Right ventricle myocardium superior (tissue), 1 donor: ENCODE data around the gene ANKRD13D. TPM values are rescaled to one million over a fixed set of nuclear protein-coding genes. Genes with fewer than 3 reads are reported as not detected.
"Not testable (repeated sequence)": the region's sequence is repeated elsewhere in the genome, so short reads cannot be mapped to it uniquely, and the experiment has no call there.

Source experiments
- ATAC-seq: fragments of 200-7000 bp; cut with Tn5 transposase; one replicate; pipeline ENCODE4 v1.9.1; 2020; ENCODE audit warnings: mild to moderate bottlenecking; ENCODE audit not compliant: poor library complexity
- DNase-seq: peaks from one replicate; pipeline ENCODE4 v3.0.0-alpha.2; 2020
- intact Hi-C: fragments of 100-400 bp; cut with DNase I; formaldehyde crosslinking; loops from one replicate; pipeline ENCODE4 v1.11.2; 2022
- total RNA-seq: library from RNA; stranded (reverse); fragmentation: NEBNext Ultra II Directional; extraction: Animal tissue kit (Norgen Biotek cat#: 25700); gene quantifications from one replicate; pipeline ENCODE4 v1.2.1, GENCODE V29; 2021
- donor health status: DM: no; HTN: yes; CAD: no; lungs with severe emphysema.

ANKRD13D gene
- total RNA-seq, 1 donor from 2014 or later = 11.6 TPM

DNA sequence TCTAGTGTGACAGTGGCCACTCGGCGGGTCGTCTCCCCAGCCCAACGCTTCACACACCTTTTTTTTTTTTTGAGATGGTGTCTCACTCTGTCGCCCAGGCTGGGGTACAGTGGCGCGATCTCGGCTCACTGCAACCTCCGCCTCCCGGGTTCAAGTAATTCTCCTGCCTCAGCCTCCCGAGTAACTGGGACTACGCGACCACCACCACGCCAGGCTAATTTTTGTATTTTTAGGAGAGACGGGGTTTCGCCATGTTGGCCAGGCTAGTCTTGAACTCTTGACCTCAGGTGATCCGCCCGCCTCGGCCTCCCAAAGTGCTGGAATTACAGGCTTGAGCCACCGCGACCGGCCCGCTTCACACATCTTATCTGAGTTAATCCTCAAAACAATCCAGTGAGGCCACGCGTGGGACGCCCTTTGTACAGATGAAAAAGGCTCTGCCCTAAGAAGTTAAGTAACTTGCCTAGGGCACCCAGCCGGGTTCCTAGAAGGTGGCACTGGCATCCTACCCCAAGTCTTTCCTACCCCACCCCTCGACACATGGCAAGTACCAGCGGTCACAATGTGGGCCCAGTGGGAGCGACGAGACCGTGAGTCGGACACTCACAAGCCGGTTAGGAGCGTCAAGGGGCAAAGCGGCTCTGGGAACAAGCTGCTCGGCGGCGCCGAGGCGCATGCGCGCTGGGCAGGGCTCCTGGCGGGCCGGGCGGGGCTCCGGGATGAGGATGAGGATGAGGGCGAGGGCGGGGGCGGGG, 28.0 kb upstream of the ANKRD13D start:
- peak; percentile 60 for ATAC-seq
- intact Hi-C loops = not testable (repeated sequence)

DNA sequence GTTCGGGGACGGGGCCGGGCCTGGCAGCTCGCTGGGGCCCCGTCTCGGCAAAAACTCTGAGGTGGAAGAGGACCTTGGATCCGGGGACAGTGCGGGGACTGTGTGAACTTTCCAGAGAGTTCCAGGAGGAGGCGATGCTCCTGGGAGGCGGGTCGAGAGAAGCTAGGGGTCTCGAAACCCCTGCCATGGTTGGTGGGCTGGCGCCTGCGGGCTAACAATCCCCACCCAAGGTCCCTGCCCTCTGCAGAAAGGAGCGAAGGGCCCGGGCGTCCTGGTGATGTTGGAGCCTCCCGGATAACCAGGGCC, 27.5 kb upstream of the ANKRD13D start:
- ATAC-seq = no peak
- intact Hi-C loops = no loop called here
- DNase-seq = no peak

More for the DNA sequence above, 28.0 kb upstream of the ANKRD13D start:
- DNase-seq = peak; percentile 84

DNA sequence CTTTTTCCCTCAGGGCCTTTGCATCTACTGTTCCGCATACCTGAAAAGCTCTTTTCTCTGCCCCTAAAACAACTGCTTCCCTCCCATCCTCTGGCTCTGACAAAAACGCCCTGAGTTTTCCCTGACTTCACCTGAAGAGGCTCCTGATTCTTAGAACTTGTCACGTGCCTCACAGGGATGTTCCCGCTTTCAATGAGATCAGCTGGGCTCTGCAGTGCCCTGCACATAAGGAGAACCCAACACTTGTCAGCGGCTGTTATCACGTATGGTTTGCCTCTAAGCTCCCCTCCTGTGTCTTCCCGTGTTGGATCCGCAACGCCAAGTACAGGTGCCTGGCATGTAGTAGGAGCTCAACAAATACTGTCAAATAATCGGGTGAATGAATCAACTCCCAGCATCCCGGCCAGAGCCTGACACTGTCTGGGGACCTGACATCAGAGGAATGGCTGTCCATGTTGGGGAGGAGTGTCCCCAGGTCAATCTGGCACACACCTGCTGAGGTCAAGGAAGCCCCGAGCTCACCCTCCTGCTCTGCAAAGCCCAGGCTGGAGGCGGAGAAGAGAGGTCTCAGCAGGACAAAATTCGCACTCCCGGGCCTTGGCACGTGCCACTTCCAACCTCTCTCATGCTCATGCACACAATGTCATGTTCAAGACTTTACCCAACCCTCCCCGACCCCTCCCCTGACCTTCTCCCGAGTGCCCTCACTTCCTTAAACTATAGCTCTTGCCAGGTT, 27.0 kb upstream of the ANKRD13D start:
- ATAC-seq = no peak
- peak; percentile 46 for DNase-seq

DNA sequence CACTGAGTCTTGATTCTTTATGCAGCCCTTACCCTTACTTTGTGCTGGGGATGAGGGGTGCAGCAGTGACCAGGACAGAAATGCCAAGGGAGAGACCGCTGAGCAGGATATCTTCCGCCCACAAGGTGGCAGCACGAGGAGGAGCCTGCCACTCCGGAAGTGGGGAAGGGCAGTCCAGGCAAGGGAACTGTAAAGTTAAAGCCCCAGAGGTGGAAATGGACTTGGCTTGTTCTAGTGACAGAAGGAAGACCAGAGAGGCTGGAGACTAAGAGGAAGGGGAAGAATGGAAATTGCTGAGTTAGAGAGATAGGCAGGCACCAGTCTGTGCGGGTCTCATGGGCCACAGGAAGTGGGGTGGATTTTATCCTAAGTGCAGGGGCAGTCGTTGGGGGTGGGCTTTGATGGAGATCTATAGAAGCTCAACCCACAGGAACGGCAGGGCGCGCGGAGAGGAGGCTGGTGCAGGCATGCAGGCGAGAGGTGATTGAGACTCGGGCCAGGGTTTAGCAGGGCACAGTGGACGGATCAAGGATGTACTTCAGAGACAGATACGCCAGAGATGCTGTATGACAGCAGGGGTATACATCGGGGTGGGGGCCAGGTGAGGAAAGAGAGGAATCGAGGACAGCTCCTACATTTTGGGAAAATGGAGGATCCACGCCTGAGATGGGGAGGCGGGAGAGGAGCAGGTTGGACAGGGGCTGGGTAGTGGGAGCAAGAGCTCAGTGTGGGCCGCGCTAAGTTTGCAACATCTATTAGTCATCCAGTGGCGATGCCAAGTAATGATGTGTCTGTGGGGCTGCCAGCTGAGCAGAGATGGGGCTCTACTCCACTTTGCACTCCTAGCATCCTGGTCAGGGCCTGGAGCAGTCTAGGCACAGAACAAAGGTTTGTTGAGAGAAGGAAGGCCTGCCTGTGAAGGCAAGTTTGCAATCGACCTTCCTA, 26.1 kb upstream of the ANKRD13D start:
- intact Hi-C loops = no loop called here
- peak; percentile 87 for DNase-seq
- peak; percentile 78 for ATAC-seq

More for the DNA sequence above, 27.0 kb upstream of the ANKRD13D start:
- intact Hi-C loops = no loop called here

DNA sequence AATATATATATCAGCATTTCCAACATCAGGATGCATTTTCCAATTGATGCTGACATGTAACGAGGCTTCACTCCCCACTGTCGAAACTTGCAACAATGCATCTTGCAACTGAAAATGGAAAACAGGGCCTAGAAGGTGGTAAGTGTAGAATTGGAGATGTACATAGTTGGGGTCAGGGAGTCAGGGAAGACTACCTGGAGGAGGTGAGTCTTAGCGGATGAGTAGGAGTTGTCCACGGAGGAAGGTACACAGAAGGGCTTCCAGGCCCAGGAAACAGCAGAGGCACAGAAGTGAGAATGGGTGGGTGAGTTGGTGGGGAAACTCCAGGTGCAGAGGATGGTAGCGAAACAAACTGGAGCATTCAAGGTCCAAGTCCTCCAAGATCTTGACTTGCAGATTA, 24.8 kb upstream of the ANKRD13D start:
- ATAC-seq = no peak
- intact Hi-C loops = no loop called here
- no peak for DNase-seq

DNA sequence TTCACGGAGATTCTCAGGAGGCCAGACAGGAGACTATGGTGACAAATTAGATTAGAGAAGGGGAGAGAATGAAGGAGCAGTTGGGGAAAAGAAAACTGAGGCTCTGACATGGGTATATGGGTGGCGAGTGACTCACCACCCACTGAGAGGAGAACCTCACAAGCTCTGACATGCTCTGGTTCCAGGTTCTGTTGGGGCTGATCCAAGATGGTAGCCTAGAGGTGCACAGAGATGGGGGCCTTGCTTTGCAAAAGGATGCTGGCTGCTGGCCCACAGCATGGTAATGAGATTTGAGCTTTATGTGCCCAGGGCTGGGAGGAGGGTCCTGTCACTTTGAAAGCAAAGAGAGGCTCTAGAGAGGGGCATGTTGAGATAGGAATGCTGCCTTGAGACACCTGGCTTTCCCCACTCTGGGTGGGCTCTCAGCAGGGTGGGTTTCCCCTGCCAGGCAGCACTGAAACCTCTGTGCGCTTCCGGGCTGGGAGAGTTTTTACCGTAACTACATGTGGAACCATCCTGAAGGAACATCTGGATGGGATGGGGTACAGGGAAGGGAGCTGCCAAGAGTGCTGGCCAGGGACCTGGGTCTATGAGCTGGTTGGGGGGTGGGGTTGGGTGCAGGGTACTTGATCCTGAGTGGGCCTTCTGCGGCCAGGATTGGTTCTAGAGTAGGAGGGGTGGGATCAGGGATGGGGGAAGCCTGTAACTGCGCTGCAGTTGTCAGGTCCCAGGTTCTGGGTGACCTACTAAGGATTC, 24.0 kb upstream of the ANKRD13D start:
- DNase-seq = no peak
- ATAC-seq = no peak
- intact Hi-C loops = loop anchor here (5.0 kb wide), 1 partner anchor 37 kb away; the partner anchor contains the start of gene SSH3

DNA sequence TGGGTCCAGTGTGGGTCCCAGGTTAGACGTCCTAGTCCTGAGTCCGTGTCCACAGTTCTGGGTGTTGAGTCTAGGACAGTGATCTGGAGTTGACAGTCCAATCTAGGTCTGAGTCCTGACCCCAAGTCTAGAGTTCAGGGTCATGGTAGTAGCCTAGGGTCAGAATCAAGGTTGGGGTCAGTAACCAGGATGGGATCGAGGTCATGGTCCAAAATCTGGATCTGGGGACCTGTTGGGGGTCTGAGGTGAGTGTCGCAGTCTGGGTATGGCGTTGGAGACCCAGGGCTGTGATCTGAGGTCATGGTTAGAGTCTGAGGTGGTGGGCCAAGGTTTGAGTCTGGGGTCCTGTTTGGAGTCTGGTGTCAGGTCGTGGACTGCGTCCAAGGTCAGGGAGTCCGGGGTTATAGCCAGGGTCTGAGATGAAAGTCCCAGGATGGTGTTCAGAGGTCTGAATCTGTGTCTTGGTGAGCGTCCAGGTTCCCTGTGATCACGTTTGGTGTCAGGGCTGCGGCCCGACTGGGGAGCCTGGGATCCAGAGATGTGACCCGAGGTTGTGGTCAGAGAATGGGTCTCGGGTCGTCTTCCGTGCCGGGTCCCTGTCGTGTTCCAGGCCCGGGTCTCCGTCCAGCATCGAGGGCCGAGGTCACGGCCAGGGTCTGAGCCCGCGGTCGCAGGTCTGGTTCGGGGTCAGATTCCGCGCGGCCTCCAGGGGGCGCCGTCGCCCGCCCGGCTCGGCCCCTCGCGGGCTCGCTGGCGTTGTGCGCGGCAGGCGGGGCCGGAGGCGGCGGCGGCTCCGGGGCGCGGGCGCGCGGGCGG, 23.3 kb upstream of the ANKRD13D start:
- DNase-seq (peak; percentile 90), ATAC-seq (peak; percentile 74)
- intact Hi-C loops = loop anchor here (1.0 to 5.0 kb wide), 2 partner anchors 36 to 51 kb away; partner anchors contain the start of gene SSH3

DNA sequence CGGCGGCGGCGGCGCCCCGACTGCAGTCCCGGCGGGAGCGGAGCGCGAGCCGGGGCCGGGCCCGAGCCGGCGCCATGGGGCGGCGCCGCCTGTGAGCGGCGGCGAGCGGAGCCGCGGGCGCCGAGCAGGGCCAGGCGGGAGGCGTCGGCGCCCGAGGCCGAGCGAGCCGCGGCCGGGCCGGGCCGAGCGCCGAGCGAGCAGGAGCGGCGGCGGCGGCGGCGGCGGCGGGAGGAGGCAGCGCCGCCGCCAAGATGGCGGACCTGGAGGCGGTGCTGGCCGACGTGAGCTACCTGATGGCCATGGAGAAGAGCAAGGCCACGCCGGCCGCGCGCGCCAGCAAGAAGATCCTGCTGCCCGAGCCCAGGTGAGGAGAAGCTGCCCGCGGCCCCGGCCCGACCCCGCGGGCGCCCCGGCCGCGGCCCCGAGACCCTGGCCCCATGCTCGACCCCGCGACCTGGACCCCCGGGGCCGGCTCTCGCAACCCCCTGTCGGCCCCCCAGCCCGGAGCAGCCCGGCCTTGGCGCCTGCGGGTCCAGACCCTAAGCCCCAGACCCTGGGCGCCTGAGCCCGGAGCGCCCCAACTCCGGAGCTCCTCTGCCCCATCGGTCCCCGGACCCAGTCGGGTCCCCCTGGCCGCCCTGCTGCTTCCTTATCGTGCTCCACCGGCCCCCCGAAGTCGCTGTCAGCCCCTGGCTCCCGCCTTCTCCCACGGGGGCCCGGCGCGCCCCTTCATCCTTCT, 22.5 kb upstream of the ANKRD13D start, which contains the start of gene GRK2:
Gene GRK2 (plus strand): TSS at position 25 of the 739 bp plus-strand sequence. CDS start 227 bp downstream, at position 252.
- intact Hi-C loops = loop anchor here (1.0 to 5.0 kb wide), 2 partner anchors 36 to 51 kb away; partner anchors contain the start of gene SSH3
- DNase-seq (peak; percentile 70), ATAC-seq (no peak)

DNA sequence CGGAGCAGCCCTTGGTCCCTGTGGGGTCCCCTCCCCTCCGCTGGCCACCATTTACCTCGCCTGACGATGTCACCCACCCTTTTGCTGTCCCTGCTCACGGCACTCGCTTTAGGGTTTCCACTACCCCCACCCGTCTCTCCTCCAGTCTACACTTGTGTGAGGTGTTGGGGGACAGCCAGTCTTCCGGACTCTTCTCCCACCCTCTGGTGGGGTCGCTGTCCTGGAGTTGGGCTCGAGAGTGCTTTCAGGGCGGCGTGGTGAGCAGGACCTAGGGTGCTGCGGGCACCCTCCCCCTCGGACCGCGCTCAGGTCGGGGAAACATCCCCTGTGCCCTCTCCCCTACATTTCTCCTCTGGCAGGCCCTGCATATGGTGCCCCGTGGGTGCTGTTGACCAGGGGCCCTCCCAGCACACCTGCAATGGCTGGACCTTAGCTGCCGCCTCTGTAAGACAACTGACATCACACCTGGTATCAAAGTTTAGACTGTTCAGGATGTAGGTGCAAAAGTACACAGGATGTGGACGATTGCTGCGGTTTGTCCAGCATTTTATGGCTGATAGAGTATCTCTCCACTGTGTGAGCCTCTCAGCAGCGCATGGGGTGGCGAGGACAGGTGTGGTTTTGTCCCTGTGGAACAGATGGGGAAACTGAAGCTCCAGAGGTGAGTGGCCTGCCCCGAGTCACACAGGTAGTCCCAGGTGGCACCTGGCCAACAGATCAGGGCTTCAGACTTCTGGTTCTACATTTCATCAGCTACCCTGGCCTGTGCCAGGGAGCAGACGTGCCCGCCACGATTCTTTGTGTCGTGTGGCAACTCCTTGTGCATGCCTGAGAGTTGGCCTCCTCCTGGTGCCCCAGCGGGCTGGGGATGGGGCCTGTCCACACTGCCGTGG, 21.7 kb upstream of the ANKRD13D start:
- no peak for ATAC-seq

DNA sequence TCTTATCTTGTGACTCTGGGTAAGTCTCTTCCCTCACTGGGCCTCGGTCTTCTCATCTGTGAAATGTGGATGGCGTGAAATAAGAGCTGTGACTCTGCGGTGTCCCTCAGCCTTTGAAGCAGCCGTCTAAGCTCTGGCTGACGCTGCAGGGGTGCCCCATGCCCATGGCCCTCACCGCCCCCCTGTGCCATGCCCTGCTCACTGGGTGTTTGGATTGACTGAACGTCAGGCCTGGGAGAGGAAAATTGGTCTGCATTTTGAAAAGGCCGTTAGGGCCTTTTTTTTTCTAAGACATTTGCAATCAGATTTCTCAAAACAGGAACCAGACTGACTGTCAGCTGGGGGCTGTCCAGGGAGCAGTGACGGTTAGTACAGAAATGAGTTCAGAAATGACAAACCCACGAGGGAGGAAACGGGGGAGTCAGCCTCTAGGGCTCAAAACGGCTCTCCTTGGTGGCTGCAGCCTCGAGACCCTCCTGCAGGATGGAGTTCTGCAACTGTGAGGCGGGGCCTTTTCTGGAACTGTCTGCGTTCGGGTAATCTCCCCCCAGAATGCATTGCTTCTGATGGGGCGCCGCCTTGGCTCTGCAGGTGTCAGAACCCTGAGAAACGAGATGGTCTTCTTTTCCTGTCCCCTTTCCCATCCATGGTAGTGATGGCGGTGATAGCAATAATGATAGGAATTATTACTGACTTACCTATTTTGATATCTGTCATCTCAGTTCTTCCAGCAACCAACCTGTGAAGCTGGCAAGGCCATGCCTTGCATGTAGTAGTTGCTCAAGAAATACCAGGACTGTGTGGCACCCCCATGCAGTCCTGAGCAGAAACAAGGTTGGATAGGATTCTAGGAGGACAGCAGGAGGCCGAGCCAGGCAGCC, 20.8 kb upstream of the ANKRD13D start:
- DNase-seq (peak; percentile 52), ATAC-seq (no peak)
- intact Hi-C loops = loop anchor here (5.0 kb wide), 1 partner anchor 34 kb away; the partner anchor contains the start of gene SSH3

More for the DNA sequence above, 21.7 kb upstream of the ANKRD13D start:
- intact Hi-C loops = loop anchor here (5.0 kb wide), 1 partner anchor 35 kb away; the partner anchor contains the start of gene SSH3
- peak; percentile 56 for DNase-seq

DNA sequence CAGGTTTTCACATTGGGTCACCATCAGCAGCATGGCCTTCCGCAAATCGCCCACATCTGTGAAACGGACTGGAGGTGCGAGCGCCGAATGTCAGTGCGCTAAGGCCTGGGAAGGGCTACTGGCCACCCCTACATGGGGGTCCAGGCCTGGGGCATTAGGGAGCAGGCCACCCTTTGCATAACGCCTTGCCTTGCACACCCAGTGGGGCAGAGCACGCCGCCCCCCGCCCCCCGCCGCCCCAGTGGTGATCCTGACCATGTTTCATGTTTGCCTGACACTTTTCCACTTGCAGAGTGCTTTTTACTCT, 20.2 kb upstream of the ANKRD13D start:
- intact Hi-C loops = loop anchor here (5.0 kb wide), 1 partner anchor 33 kb away; the partner anchor contains the start of gene SSH3
- no peak for DNase-seq
- ATAC-seq = no peak

DNA sequence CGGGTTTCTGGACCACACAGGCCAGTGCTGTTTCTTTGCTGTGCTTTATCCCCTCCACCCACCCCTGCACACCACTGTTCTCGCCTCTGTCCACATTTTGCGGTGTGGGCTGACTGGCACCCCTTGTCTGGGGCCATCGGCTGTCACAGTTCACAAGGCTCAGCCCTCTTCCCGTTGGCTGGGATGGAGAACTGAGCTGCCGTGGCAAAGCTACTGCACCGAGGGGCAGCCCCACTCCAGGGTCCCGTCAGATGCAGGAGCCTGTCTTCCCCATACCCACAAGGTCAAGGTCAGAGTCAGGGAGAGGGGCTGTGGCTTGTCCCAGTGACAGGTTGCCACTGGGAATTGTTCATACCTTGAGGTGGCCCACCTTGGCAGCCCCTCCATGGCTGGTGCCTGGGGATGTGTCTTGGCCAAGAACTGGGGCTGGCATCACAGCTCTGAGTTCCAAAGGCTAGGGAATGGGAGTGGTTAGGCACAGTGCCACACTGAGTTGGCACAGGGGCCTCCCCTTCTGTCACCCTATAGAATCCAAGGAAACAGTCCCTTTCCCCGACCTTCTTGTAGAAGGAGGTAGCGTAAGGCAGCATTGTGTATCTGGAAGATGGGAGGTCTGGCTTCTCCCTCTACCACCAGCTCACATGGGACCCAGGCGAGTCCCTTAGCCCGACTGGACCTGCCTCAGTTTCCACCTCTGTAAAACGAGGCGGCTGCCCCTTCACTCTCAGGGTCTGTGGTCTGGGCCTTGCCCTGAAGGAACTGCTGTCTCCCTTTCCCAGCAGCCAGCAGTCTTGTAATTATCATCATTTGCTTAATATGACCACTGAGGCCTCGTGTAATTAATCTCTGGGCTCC, 19.5 kb upstream of the ANKRD13D start:
- no peak for ATAC-seq
- peak; percentile 70 for DNase-seq
- intact Hi-C loops = loop anchor here (5.0 kb wide), 1 partner anchor 33 kb away; the partner anchor contains the start of gene SSH3

DNA sequence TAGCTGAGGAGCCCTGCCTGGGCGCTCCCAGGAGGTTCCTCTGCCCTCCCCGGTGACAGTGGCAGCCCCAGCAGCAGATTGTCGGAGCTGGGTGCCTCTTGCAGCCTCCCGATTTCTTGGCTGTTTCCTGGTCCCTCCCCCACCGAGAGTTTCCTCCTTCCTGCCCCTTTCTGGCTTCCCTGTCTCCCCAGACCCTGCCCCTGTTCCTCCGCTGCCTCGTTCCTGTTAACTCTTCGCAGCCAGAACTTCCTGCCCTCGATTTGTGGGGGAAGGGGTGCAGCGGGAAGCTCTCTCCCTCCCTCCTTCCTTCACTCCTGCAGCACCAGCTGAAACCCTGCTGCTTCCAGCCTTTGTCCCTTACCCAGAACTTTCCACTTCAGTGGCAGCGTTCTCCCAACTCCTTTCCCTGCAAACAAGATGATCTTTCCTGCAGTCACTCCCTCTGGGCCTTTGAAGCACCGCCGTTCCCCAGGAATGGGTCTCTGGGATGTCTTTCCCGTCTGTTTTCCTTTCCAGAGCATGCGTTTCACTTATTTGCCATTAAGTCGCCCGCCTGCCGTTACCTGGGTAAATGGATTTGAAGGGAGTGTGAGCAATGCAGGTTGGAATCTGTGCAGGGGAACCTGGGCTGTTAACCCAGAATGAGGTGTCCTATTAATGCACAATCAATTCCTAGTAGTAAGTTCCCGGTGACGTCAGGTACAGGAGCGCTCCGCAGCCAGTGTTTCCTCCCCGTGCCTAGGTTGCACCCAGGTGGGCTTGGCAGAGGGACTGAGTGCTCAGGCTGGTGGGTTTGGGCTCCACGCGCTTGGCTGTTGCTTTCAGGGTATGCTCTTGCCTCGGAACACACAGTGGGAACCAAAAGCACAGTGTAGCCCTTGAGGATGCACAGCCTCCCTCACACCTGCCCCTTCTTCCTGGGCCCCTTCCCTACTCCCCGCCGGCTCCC, 18.6 kb upstream of the ANKRD13D start:
- peak; percentile 21 for ATAC-seq
- intact Hi-C loops = no loop called here
- DNase-seq = peak; percentile 80
